ENCODE measurements around the gene RBMS1.

RBMS1 gene

GRCh38 chr2:160484859-160485520, 8.6 kb downstream of the RBMS1 start:
- Histone ChIP-seq H3K36me3 (ENCODE audit: control insufficient read depth in 1 of 2, insufficient read depth in 2 of 2, low read length in 2 of 2) (no peaks in the 10 kb centered on the region), H3K4me1 (ENCODE audit: control insufficient read depth in 1 of 2, insufficient read depth in 2 of 2, low read length in 2 of 2) (peaks cover 0 to 11% of the 10 kb centered on the region in 2 donors), H3K9me3 (ENCODE audit: control insufficient read depth in 1 of 2, low read length in 2 of 2) (no peaks in the 10 kb centered on the region), H3K27ac (ENCODE audit: low read length) (no peak overlapping the region), H3K4me3 (ENCODE audit: low read depth in 1 of 2, low read length in 2 of 2) (no peak overlapping the region), H3K27me3 (ENCODE audit: low read depth, low read length) (no peaks in the 10 kb centered on the region)

GRCh38 chr2:160482673-160483072, 10.9 kb downstream of the RBMS1 start:
- no peak overlapping the region for H3K4me3 ChIP-seq (ENCODE audit: low read depth in 1 of 2, low read length in 2 of 2)
- H3K9me3 ChIP-seq (ENCODE audit: control insufficient read depth in 1 of 2, low read length in 2 of 2) = no peaks in the 10 kb centered on the region
- no peaks in the 10 kb centered on the region for H3K27me3 ChIP-seq (ENCODE audit: low read depth, low read length)
- H3K4me1 ChIP-seq (ENCODE audit: control insufficient read depth in 1 of 2, insufficient read depth in 2 of 2, low read length in 2 of 2) = peaks cover 0 to 23% of the 10 kb centered on the region in 2 donors
- H3K36me3 ChIP-seq (ENCODE audit: control insufficient read depth in 1 of 2, insufficient read depth in 2 of 2, low read length in 2 of 2) = no peaks in the 10 kb centered on the region
- H3K27ac ChIP-seq (ENCODE audit: low read length) = no peak overlapping the region

GRCh38 chr2:160479269-160479668, 14.3 kb downstream of the RBMS1 start:
- Histone ChIP-seq H3K36me3 (ENCODE audit: control insufficient read depth in 1 of 2, insufficient read depth in 2 of 2, low read length in 2 of 2) (no peaks in the 10 kb centered on the region), H3K4me1 (ENCODE audit: control insufficient read depth in 1 of 2, insufficient read depth in 2 of 2, low read length in 2 of 2) (peaks cover 0 to 22% of the 10 kb centered on the region in 2 donors), H3K27me3 (ENCODE audit: low read depth, low read length) (no peaks in the 10 kb centered on the region), H3K4me3 (ENCODE audit: low read depth in 1 of 2, low read length in 2 of 2) (no peak overlapping the region), H3K9me3 (ENCODE audit: control insufficient read depth in 1 of 2, low read length in 2 of 2) (no peaks in the 10 kb centered on the region), H3K27ac (ENCODE audit: low read length) (no peak overlapping the region)

GRCh38 chr2:160478660-160479059, 14.9 kb downstream of the RBMS1 start:
- Histone ChIP-seq H3K9me3 (ENCODE audit: control insufficient read depth in 1 of 2, low read length in 2 of 2) (no peaks in the 10 kb centered on the region), H3K36me3 (ENCODE audit: control insufficient read depth in 1 of 2, insufficient read depth in 2 of 2, low read length in 2 of 2) (no peaks in the 10 kb centered on the region), H3K4me1 (ENCODE audit: control insufficient read depth in 1 of 2, insufficient read depth in 2 of 2, low read length in 2 of 2) (peaks cover 0 to 23% of the 10 kb centered on the region in 2 donors), H3K27me3 (ENCODE audit: low read depth, low read length) (no peaks in the 10 kb centered on the region), H3K27ac (ENCODE audit: low read length) (no peak overlapping the region), H3K4me3 (ENCODE audit: low read depth in 1 of 2, low read length in 2 of 2) (no peak overlapping the region)

GRCh38 chr2:160477032-160477431, 16.6 kb downstream of the RBMS1 start:
- Histone ChIP-seq H3K4me3 (ENCODE audit: low read depth in 1 of 2, low read length in 2 of 2) (no peak overlapping the region), H3K27ac (ENCODE audit: low read length) (no peak overlapping the region), H3K9me3 (ENCODE audit: control insufficient read depth in 1 of 2, low read length in 2 of 2) (no peaks in the 10 kb centered on the region), H3K27me3 (ENCODE audit: low read depth, low read length) (no peaks in the 10 kb centered on the region), H3K4me1 (ENCODE audit: control insufficient read depth in 1 of 2, insufficient read depth in 2 of 2, low read length in 2 of 2) (peaks cover 0 to 31% of the 10 kb centered on the region in 2 donors), H3K36me3 (ENCODE audit: control insufficient read depth in 1 of 2, insufficient read depth in 2 of 2, low read length in 2 of 2) (no peaks in the 10 kb centered on the region)

- Histone ChIP-seq H3K4me3 (ENCODE audit: low read depth in 1 of 2, low read length in 2 of 2) (no peak overlapping the region), H3K27ac (ENCODE audit: low read length) (peak overlapping the region; percentile 71), H3K36me3 (ENCODE audit: control insufficient read depth in 1 of 2, insufficient read depth in 2 of 2, low read length in 2 of 2) (no peaks in the 10 kb centered on the region), H3K4me1 (ENCODE audit: control insufficient read depth in 1 of 2, insufficient read depth in 2 of 2, low read length in 2 of 2) (peaks cover 0 to 31% of the 10 kb centered on the region in 2 donors), H3K9me3 (ENCODE audit: control insufficient read depth in 1 of 2, low read length in 2 of 2) (no peaks in the 10 kb centered on the region), H3K27me3 (ENCODE audit: low read depth, low read length) (no peaks in the 10 kb centered on the region)
These were observed 18.5 kb downstream of the RBMS1 start for GRCh38 chr2:160474891-160475787.

GRCh38 chr2:160474319-160474645, 19.3 kb downstream of the RBMS1 start:
- Histone ChIP-seq H3K4me1 (ENCODE audit: control insufficient read depth in 1 of 2, insufficient read depth in 2 of 2, low read length in 2 of 2) (peaks cover 6 to 34% of the 10 kb centered on the region in 2 donors), H3K36me3 (ENCODE audit: control insufficient read depth in 1 of 2, insufficient read depth in 2 of 2, low read length in 2 of 2) (no peaks in the 10 kb centered on the region), H3K9me3 (ENCODE audit: control insufficient read depth in 1 of 2, low read length in 2 of 2) (no peaks in the 10 kb centered on the region), H3K27me3 (ENCODE audit: low read depth, low read length) (no peaks in the 10 kb centered on the region), H3K4me3 (ENCODE audit: low read depth in 1 of 2, low read length in 2 of 2) (no peak overlapping the region), H3K27ac (ENCODE audit: low read length) (peak overlapping the region; percentile 71)

- no peaks in the 10 kb centered on the region for H3K27me3 ChIP-seq (ENCODE audit: low read depth, low read length)
- peaks cover 6 to 39% of the 10 kb centered on the region in 2 donors for H3K4me1 ChIP-seq (ENCODE audit: control insufficient read depth in 1 of 2, insufficient read depth in 2 of 2, low read length in 2 of 2)
- no peak overlapping the region for H3K4me3 ChIP-seq (ENCODE audit: low read depth in 1 of 2, low read length in 2 of 2)
- H3K9me3 ChIP-seq (ENCODE audit: control insufficient read depth in 1 of 2, low read length in 2 of 2) = no peaks in the 10 kb centered on the region
- peak overlapping the region; percentile 71 for H3K27ac ChIP-seq (ENCODE audit: low read length)
- no peaks in the 10 kb centered on the region for H3K36me3 ChIP-seq (ENCODE audit: control insufficient read depth in 1 of 2, insufficient read depth in 2 of 2, low read length in 2 of 2)
These were observed 19.9 kb downstream of the RBMS1 start for GRCh38 chr2:160473468-160474318.

GRCh38 chr2:160472839-160473251, 20.8 kb downstream of the RBMS1 start:
- H3K27me3 ChIP-seq (ENCODE audit: low read depth, low read length) = no peaks in the 10 kb centered on the region
- H3K9me3 ChIP-seq (ENCODE audit: control insufficient read depth in 1 of 2, low read length in 2 of 2) = no peaks in the 10 kb centered on the region
- no peaks in the 10 kb centered on the region for H3K36me3 ChIP-seq (ENCODE audit: control insufficient read depth in 1 of 2, insufficient read depth in 2 of 2, low read length in 2 of 2)
- H3K27ac ChIP-seq (ENCODE audit: low read length) = peak overlapping the region; percentile 71
- peaks cover 6 to 34% of the 10 kb centered on the region in 2 donors for H3K4me1 ChIP-seq (ENCODE audit: control insufficient read depth in 1 of 2, insufficient read depth in 2 of 2, low read length in 2 of 2)
- peak overlapping the region; percentile 26 to 33 for H3K4me3 ChIP-seq (ENCODE audit: low read depth in 1 of 2, low read length in 2 of 2)

GRCh38 chr2:160471950-160472349, 21.7 kb downstream of the RBMS1 start:
- H3K4me3 ChIP-seq (ENCODE audit: low read depth in 1 of 2, low read length in 2 of 2) = no peak overlapping the region
- H3K27ac ChIP-seq (ENCODE audit: low read length) = peak overlapping the region; percentile 71
- no peaks in the 10 kb centered on the region for H3K36me3 ChIP-seq (ENCODE audit: control insufficient read depth in 1 of 2, insufficient read depth in 2 of 2, low read length in 2 of 2)
- H3K27me3 ChIP-seq (ENCODE audit: low read depth, low read length) = no peaks in the 10 kb centered on the region
- H3K9me3 ChIP-seq (ENCODE audit: control insufficient read depth in 1 of 2, low read length in 2 of 2) = no peaks in the 10 kb centered on the region
- peaks cover 6 to 32% of the 10 kb centered on the region in 2 donors for H3K4me1 ChIP-seq (ENCODE audit: control insufficient read depth in 1 of 2, insufficient read depth in 2 of 2, low read length in 2 of 2)

Measured in muscle layer of duodenum (tissue), 2 donors.